Measurements from ENCODE around the gene BRD4. TPM values are rescaled to one million over a fixed set of nuclear protein-coding genes. Genes with fewer than 3 reads are reported as not detected.

Gene BRD4
- 67.4 TPM for total RNA-seq
- long read RNA-seq, partial matches to known transcripts: 36 of 60 reads
- long read RNA-seq, other reads (novel, unspliced or antisense): 23 of 60 reads

GRCh38 chr19:15332311-15332996 lies at the start of gene BRD4:
Gene BRD4 (minus strand): TSS chr19:15332539. CDS start chr19:15273099, 59,440 bp downstream.
- DNase-seq (peak; percentile 90), ATAC-seq (peak; percentile 74)
- intact Hi-C loops (cut with micrococcal nuclease): no loop called here

GRCh38 chr19:15381864-15382263 lies 49.5 kb upstream of the BRD4 start:
- DNase-seq (peak; percentile 12), ATAC-seq (no peak)
- intact Hi-C loops (cut with micrococcal nuclease): no loop called here

- no peak for DNase-seq
- no peak for ATAC-seq
- intact Hi-C loops (cut with micrococcal nuclease): no loop called here
Observed at GRCh38 chr19:15381429-15381828, 49.1 kb upstream of the BRD4 start.

- intact Hi-C loops (cut with micrococcal nuclease): no loop called here
- DNase-seq (no peak), ATAC-seq (peak; percentile 11)
Observed at GRCh38 chr19:15379999-15380647, 47.8 kb upstream of the BRD4 start.

GRCh38 chr19:15379083-15379998 lies 47.0 kb upstream of the BRD4 start, which contains the start of gene AKAP8:
Gene AKAP8 (minus strand): TSS chr19:15379787. CDS start chr19:15379731, 56 bp downstream.
- intact Hi-C loops (cut with micrococcal nuclease): no loop called here
- ATAC-seq: peak; percentile 95
- DNase-seq: peak; percentile 99

- DNase-seq (peak; percentile 65), ATAC-seq (peak; percentile 6)
- intact Hi-C loops (cut with micrococcal nuclease): no loop called here
Observed at GRCh38 chr19:15378534-15379082, 46.3 kb upstream of the BRD4 start.

- DNase-seq: peak; percentile 88
- peak; percentile 43 for ATAC-seq
- intact Hi-C loops (cut with micrococcal nuclease): no loop called here
Observed at GRCh38 chr19:15374796-15375440, 42.6 kb upstream of the BRD4 start.

- DNase-seq: peak; percentile 36
- ATAC-seq: peak; percentile 1
- intact Hi-C loops (cut with micrococcal nuclease): no loop called here
Observed at GRCh38 chr19:15374105-15374651, 41.8 kb upstream of the BRD4 start.

- intact Hi-C loops (cut with micrococcal nuclease): no loop called here
- DNase-seq: peak; percentile 31
- ATAC-seq: no peak
Observed at GRCh38 chr19:15373644-15374043, 41.3 kb upstream of the BRD4 start.

GRCh38 chr19:15372891-15373301 lies 40.6 kb upstream of the BRD4 start:
- intact Hi-C loops (cut with micrococcal nuclease): no loop called here
- no peak for ATAC-seq
- DNase-seq: peak; percentile 32

- no peak for DNase-seq
- ATAC-seq: no peak
- intact Hi-C loops (cut with micrococcal nuclease): no loop called here
Observed at GRCh38 chr19:15372470-15372869, 40.1 kb upstream of the BRD4 start.

- ATAC-seq (no peak), DNase-seq (peak; percentile 16)
- intact Hi-C loops (cut with micrococcal nuclease): no loop called here
Observed at GRCh38 chr19:15371786-15372380, 39.5 kb upstream of the BRD4 start.

- ATAC-seq (no peak), DNase-seq (peak; percentile 8)
- intact Hi-C loops (cut with micrococcal nuclease): no loop called here
Observed at GRCh38 chr19:15371119-15371518, 38.8 kb upstream of the BRD4 start.

GRCh38 chr19:15369594-15369891 lies 37.2 kb upstream of the BRD4 start:
- DNase-seq (peak; percentile 22), ATAC-seq (no peak)
- intact Hi-C loops (cut with micrococcal nuclease): no loop called here

- ATAC-seq (peak; percentile 5), DNase-seq (peak; percentile 27)
- intact Hi-C loops (cut with micrococcal nuclease): no loop called here
Observed at GRCh38 chr19:15368798-15369593, 36.7 kb upstream of the BRD4 start.

- peak; percentile 3 for ATAC-seq
- intact Hi-C loops (cut with micrococcal nuclease): no loop called here
- DNase-seq: peak; percentile 31
Observed at GRCh38 chr19:15368051-15368632, 35.8 kb upstream of the BRD4 start.

GRCh38 chr19:15367439-15367838 lies 35.1 kb upstream of the BRD4 start:
- ATAC-seq: peak; percentile 82
- intact Hi-C loops (cut with micrococcal nuclease): no loop called here
- peak; percentile 37 for DNase-seq

Data from left ventricle myocardium superior (tissue), 1 donor.